OCI-LY7 (cell line): ENCODE results near the gene HIVEP2. TPM values are rescaled to one million over a fixed set of nuclear protein-coding genes. Genes with fewer than 3 reads are reported as not detected.

ENCODE experiments used
- BruUV-seq: library from RNA; stranded (reverse); fragments of 400-500 nt; replicated peaks from 2 replicates; lab custom pipeline; 2021; lab: Mats Ljungman, UMichigan
- CTCF ChIA-PET: fragments of 300-600 bp; sonication (Branson Sonifier 250); formaldehyde crosslinking; loops from one replicate; lab custom pipeline; 2022; ENCODE audit warnings: antibody characterized with exemption; ENCODE audit not compliant: unreplicated experiment; lab: Charles Lee
- POLR2A ChIA-PET: fragments of 300-600 bp; sonication (Branson Sonifier 250); formaldehyde crosslinking; loops from one replicate; lab custom pipeline; 2022; ENCODE audit warnings: antibody characterized with exemption; lab: Charles Lee
- DNase-seq: peaks from one replicate; pipeline ENCODE4 v3.0.0-alpha.2; 2015; ENCODE audit warnings: low spot score
- H2AFZ ChIP-seq: fragments of 200-600 bp; sonication (generic), shearing (Covaris generic); 2 replicates; pipeline ENCODE4 v1.6.1; 2014; ENCODE audit warnings: mild to moderate bottlenecking, antibody characterized with exemption, low read length, moderate library complexity
- H3K27ac ChIP-seq: fragments of 200-600 bp; sonication (generic); 2 replicates; pipeline ENCODE4 v1.5.1; 2014; ENCODE audit warnings: mixed run types, low read depth, mild to moderate bottlenecking, moderate library complexity, low read length, inconsistent platforms; ENCODE audit not compliant: poor library complexity, severe bottlenecking
- H3K36me3 ChIP-seq: fragments of 200-600 bp; sonication (generic); 2 replicates; pipeline ENCODE4 v1.6.1; 2014; ENCODE audit warnings: mild to moderate bottlenecking, antibody characterized with exemption, low read length, moderate library complexity, mixed read lengths; ENCODE audit not compliant: insufficient read depth
- H3K4me1 ChIP-seq: fragments of 200-600 bp; sonication (generic); 2 replicates; pipeline ENCODE4 v1.5.1; 2014; ENCODE audit warnings: mild to moderate bottlenecking, low read length; ENCODE audit not compliant: insufficient read depth, poor library complexity, severe bottlenecking
- H3K4me2 ChIP-seq: fragments of 200-600 bp; sonication (generic); 2 replicates; pipeline ENCODE4 v1.6.1; 2014; ENCODE audit warnings: mild to moderate bottlenecking, low read length
- H3K4me3 ChIP-seq: fragments of 200-600 bp; sonication (generic); 2 replicates; pipeline ENCODE4 v1.5.1; 2014; ENCODE audit warnings: mild to moderate bottlenecking, low read depth, low read length; ENCODE audit not compliant: poor library complexity, severe bottlenecking
- H3K79me2 ChIP-seq: fragments of 200-600 bp; sonication (generic); 2 replicates; pipeline ENCODE4 v1.6.1; 2016; ENCODE audit warnings: low read depth, mild to moderate bottlenecking, low read length, moderate library complexity, mixed read lengths; ENCODE audit not compliant: insufficient read depth
- H3K9me2 ChIP-seq: fragments of 200-600 bp; sonication (generic); 2 replicates; pipeline ENCODE4 v1.6.1; 2016; ENCODE audit warnings: mild to moderate bottlenecking, low read length, mixed read lengths; ENCODE audit not compliant: insufficient read depth
- H3K9me3 ChIP-seq: fragments of 200-600 bp; sonication (generic); 2 replicates; pipeline ENCODE4 v1.6.1; 2014; ENCODE audit warnings: mild to moderate bottlenecking, mixed run types, low read length, mixed read lengths
- H4K20me1 ChIP-seq: fragments of 200-600 bp; sonication (generic); 2 replicates; pipeline ENCODE4 v1.6.1; 2014; ENCODE audit warnings: mild to moderate bottlenecking, antibody characterized with exemption, low read length, moderate library complexity, mixed read lengths; ENCODE audit not compliant: insufficient read depth
- CTCF ChIP-seq: fragments of 200-600 bp; sonication (generic); conservative IDR thresholded peaks from 2 replicates; pipeline ENCODE4 v1.5.1; 2014; ENCODE audit warnings: mild to moderate bottlenecking, antibody characterized with exemption, low read length, moderate library complexity, mixed read lengths
- EZH2phosphoT487 ChIP-seq: fragments of 200-600 bp; sonication (generic); IDR thresholded peaks from 2 replicates; pipeline ENCODE4 v1.6.1; 2018; ENCODE audit warnings: low read depth, borderline replicate concordance, mild to moderate bottlenecking, mixed run types, antibody characterized with exemption, low read length, moderate library complexity, mixed read lengths
- intact Hi-C: fragments of 100-400 bp; cut with micrococcal nuclease; formaldehyde crosslinking; loops from one replicate; pipeline ENCODE4 v1.10.0; 2022; ENCODE audit not compliant: unreplicated experiment
- total RNA-seq, 2 experiments: library from RNA; depleted of rRNA in 1 of 2; stranded (reverse); fragments of >200 nt in 1 of 2; shearing (Covaris generic) in 1 of 2; gene quantifications; 2 replicates each; pipeline ENCODE4 v1.2.3, GENCODE V29; 2014 to 2022

Gene HIVEP2
- total RNA-seq, 2 experiments from 2014 or later, result 18.8 to 24.6 TPM

GRCh38 chr6:142952614-142953013 is 7.6 kb upstream of the HIVEP2 start:
- H4K20me1 ChIP-seq, result no peaks in the 10 kb centered on the region; the same call in 1 of the 2 replicates
- POLR2A ChIA-PET, result interaction anchor here (0.7 to 1.4 kb wide), 3 partner anchors 22 to 125 kb away, joined by 3 to 4 read pairs (median 3); no protein-coding TSS in a partner anchor
- TF ChIP-seq EZH2phosphoT487, result no peak
- no peak for TF ChIP-seq CTCF
- H3K4me1 ChIP-seq, result peaks cover 33% of the 10 kb centered on the region
- no peaks in the 10 kb centered on the region for H3K36me3 ChIP-seq
- CTCF ChIA-PET, result no interaction called here
- H2AFZ ChIP-seq, result no peak overlapping the region; the same call in 1 of the 2 replicates
- H3K9me3 ChIP-seq, result no peaks in the 10 kb centered on the region
- H3K4me2 ChIP-seq, result peak overlapping the region; percentile 39
- no peaks in the 10 kb centered on the region for H3K9me2 ChIP-seq
- peak; percentile 68 for DNase-seq
- H3K4me3 ChIP-seq, result no peak overlapping the region
- no TSS peak for BruUV-seq
- intact Hi-C loops, result loop anchor here (5.0 kb wide), 1 partner anchor 205 kb away; no protein-coding TSS in a partner anchor
- H3K27ac ChIP-seq, result no peak overlapping the region
- H3K79me2 ChIP-seq, result peaks cover 5% of the 10 kb centered on the region

- ChIA-PET POLR2A (interaction anchor here (0.5 to 0.7 kb wide), 4 partner anchors 15 to 62 kb away, joined by 3 to 5 read pairs (median 3); no protein-coding TSS in a partner anchor), CTCF (no interaction called here)
- Histone ChIP-seq H3K9me2 (no peaks in the 10 kb centered on the region), H3K27ac (no peak overlapping the region), H3K4me2 (no peak overlapping the region), H3K36me3 (no peaks in the 10 kb centered on the region), H2AFZ (no peak overlapping the region), H3K4me1 (peaks cover 33% of the 10 kb centered on the region), H3K9me3 (no peaks in the 10 kb centered on the region), H3K79me2 (peaks cover 5% of the 10 kb centered on the region), H3K4me3 (no peak overlapping the region), H4K20me1 (no peaks in the 10 kb centered on the region; the same call in 1 of the 2 replicates)
- DNase-seq, result no peak
- intact Hi-C loops, result loop anchor here (5.0 kb wide), 1 partner anchor 203 kb away; no protein-coding TSS in a partner anchor
- no TSS peak for BruUV-seq
- TF ChIP-seq EZH2phosphoT487 (no peak), CTCF (no peak)
These were observed 5.3 kb upstream of the HIVEP2 start for GRCh38 chr6:142950291-142950690.
